Measurements from ENCODE around the gene MUC12.
"Not testable (repeated sequence)": the region's sequence is repeated elsewhere in the genome, so short reads cannot be mapped to it uniquely, and the experiment has no call there.

MUC12 gene

GRCh38 chr7:101060992-101061391, 91.6 kb downstream of the MUC12 start:
- no peak for DNase-seq (ENCODE audit: low read depth in 2 of 2)

GRCh38 chr7:101064176-101064550, 94.8 kb downstream of the MUC12 start:
- DNase-seq (ENCODE audit: low read depth in 2 of 2) = not testable (repeated sequence)

DNA sequence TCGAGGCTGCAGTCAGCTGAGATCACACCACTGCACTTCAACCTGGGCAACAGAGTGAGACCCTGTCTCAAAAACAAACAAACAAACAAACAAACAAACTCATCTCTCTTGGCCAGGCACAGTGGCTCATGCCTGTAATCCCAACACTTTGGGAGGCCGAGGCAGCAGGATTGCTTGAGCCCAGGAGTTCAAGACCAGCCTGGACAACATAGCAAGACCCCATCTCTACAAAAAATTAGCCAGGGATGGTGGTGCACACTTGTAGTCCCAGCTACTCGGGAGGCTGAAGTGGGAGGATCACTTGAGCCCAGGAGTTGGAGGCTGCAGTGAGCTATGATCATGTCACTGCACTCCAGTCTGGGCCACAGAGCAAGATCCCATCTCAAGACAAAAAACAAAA, 95.8 kb downstream of the MUC12 start:
- not testable (repeated sequence) for DNase-seq (ENCODE audit: low read depth in 2 of 2)

- no peak for DNase-seq (ENCODE audit: low read depth in 2 of 2)
Measured at GRCh38 chr7:101066141-101066832, 96.9 kb downstream of the MUC12 start.

DNA sequence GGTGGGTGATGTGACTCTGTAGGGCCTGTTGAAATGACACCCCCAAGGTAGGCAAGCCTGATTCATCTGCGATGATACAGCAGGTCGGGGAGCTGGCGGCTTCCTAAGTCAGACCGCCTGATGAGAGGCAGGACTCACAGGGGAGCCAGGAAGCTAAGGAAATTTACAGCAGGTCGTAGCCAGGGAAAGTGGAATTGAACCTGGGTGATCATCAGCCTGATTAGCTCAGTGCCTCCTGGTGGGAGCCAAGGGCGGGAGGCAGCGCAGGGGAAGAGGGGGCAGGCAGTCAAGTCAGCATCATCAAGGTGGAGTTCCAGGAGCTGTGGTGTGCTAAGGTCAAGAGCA, 97.4 kb downstream of the MUC12 start:
- DNase-seq (ENCODE audit: low read depth in 2 of 2) = no peak

DNA sequence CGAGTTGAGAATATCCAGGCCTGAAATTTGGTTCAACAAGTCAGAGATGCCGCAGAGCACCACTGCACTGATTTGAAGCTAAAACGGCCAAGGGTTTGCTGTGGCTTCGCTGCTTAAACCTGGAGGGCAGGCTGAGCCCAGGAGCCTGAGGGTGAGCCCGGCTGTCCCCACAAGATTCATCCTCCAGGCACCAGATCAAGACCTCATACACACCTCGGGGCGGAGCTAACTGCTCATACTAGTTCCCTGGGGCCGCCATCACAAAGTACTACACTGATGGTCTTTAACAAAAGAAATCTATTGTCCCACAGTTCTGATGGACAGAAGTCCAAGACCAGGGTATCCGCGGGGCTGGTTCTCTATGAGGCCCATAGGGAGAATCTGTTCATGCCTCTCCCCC, 99.0 kb downstream of the MUC12 start:
- DNase-seq (ENCODE audit: low read depth in 2 of 2) = no peak
